IMR-90 (cell line): Measurements from ENCODE around the gene SPNS2.

ENCODE experiments used
- BHLHE40 ChIP-seq: fragments of 150-350 bp; IDR thresholded peaks from 2 replicates; pipeline ENCODE4 v1.6.1; 2016; ENCODE audit warnings: mild to moderate bottlenecking, low read depth, low read length
- CEBPB ChIP-seq: IDR thresholded peaks from 2 replicates; pipeline ENCODE4 v1.6.1; 2012; ENCODE audit warnings: low read depth, low read length, improper control_type of control experiment
- FOS ChIP-seq: fragments of 150-350 bp; IDR thresholded peaks from 2 replicates; pipeline ENCODE4 v1.6.1; 2016; ENCODE audit warnings: low read depth, low read length
- MAFK ChIP-seq: IDR thresholded peaks from 2 replicates; pipeline ENCODE4 v1.6.1; 2012; ENCODE audit warnings: low read depth, low read length, improper control_type of control experiment
- MAZ ChIP-seq: IDR thresholded peaks from 2 replicates; pipeline ENCODE4 v1.6.1; 2012; ENCODE audit warnings: low read depth, mild to moderate bottlenecking, low read length, improper control_type of control experiment, moderate library complexity, borderline replicate concordance
- MXI1 ChIP-seq: IDR thresholded peaks from 2 replicates; pipeline ENCODE4 v1.6.1; 2012; ENCODE audit warnings: low read depth, mild to moderate bottlenecking, low read length, moderate library complexity, borderline replicate concordance
- POLR2A ChIP-seq: IDR thresholded peaks from 2 replicates; pipeline ENCODE4 v1.6.1; 2012; ENCODE audit warnings: mild to moderate bottlenecking, low read depth, low read length
- RCOR1 ChIP-seq: IDR thresholded peaks from 2 replicates; pipeline ENCODE4 v1.6.1; 2012; ENCODE audit warnings: mild to moderate bottlenecking, low read length, improper control_type of control experiment; ENCODE audit not compliant: insufficient replicate concordance
- SMC3 ChIP-seq: fragments of 150-350 bp; IDR thresholded peaks from 2 replicates; pipeline ENCODE4 v1.6.1; 2016; ENCODE audit warnings: low read depth, mild to moderate bottlenecking, antibody characterized with exemption, low read length, moderate library complexity
- TF ChIP-seq, protein P1 (sequence below): conservative IDR thresholded peaks from 2 replicates; pipeline ENCODE4 v1.5.1; 2012; ENCODE audit warnings: mild to moderate bottlenecking, low read depth, low read length, improper control_type of control experiment
- TF ChIP-seq, protein P2 (sequence below): fragments of 150-350 bp; IDR thresholded peaks from 2 replicates; pipeline ENCODE4 v1.6.1; 2016; ENCODE audit warnings: low read depth, mild to moderate bottlenecking, low read length, moderate library complexity, borderline replicate concordance

DNA sequence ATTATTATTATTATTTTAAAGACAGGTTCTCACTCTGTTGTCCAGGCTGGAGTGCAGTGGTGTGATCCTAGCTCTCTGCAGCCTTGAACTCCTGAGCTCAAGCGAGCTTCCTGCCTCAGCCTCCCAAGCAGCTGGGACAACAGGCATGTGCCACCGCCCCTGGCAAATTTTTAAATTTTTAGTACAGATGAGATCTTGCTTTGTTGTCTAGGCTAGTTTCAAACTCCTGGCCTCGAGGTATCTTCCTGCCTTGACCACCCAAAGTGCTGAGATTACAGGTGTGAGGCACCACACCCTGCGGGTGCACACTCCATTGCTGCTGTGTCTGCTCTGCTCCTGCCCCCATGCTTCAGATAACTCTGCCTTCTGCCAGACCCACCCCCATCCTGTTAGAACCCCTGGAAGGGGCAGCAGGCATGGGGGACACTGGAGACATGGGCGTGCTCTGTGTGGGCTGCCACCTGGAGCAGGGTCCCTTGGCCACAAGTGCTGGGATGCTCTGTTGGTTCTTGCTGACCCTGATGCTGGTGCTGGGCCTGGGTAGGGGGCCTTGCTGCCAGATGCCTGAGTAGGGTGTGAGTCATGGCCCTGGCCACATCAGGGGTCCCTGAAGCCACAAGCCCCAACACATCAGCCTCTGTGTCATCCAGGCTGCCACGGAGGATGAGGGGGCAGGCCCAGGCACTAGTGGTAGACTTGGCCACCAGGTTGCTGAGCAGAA, 59.1 kb downstream of the SPNS2 start:
- TF ChIP-seq, protein P1, sequence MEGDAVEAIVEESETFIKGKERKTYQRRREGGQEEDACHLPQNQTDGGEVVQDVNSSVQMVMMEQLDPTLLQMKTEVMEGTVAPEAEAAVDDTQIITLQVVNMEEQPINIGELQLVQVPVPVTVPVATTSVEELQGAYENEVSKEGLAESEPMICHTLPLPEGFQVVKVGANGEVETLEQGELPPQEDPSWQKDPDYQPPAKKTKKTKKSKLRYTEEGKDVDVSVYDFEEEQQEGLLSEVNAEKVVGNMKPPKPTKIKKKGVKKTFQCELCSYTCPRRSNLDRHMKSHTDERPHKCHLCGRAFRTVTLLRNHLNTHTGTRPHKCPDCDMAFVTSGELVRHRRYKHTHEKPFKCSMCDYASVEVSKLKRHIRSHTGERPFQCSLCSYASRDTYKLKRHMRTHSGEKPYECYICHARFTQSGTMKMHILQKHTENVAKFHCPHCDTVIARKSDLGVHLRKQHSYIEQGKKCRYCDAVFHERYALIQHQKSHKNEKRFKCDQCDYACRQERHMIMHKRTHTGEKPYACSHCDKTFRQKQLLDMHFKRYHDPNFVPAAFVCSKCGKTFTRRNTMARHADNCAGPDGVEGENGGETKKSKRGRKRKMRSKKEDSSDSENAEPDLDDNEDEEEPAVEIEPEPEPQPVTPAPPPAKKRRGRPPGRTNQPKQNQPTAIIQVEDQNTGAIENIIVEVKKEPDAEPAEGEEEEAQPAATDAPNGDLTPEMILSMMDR: no peak
- no peak for TF ChIP-seq POLR2A
- TF ChIP-seq MAZ: no peak
- no peak for TF ChIP-seq MXI1
- TF ChIP-seq, protein P2, sequence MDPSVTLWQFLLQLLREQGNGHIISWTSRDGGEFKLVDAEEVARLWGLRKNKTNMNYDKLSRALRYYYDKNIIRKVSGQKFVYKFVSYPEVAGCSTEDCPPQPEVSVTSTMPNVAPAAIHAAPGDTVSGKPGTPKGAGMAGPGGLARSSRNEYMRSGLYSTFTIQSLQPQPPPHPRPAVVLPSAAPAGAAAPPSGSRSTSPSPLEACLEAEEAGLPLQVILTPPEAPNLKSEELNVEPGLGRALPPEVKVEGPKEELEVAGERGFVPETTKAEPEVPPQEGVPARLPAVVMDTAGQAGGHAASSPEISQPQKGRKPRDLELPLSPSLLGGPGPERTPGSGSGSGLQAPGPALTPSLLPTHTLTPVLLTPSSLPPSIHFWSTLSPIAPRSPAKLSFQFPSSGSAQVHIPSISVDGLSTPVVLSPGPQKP: no peak
- no peak for TF ChIP-seq FOS
- TF ChIP-seq CEBPB: no peak
- TF ChIP-seq BHLHE40: no peak
- TF ChIP-seq RCOR1: no peak
- TF ChIP-seq MAFK: no peak
- TF ChIP-seq SMC3: no peak
